ENCODE data around the gene CCDC3. TPM values are rescaled to one million over a fixed set of nuclear protein-coding genes. Genes with fewer than 3 reads are reported as not detected.

CCDC3 gene
- polyA plus RNA-seq, 2 donors, result 3.2 to 24.3 TPM

DNA sequence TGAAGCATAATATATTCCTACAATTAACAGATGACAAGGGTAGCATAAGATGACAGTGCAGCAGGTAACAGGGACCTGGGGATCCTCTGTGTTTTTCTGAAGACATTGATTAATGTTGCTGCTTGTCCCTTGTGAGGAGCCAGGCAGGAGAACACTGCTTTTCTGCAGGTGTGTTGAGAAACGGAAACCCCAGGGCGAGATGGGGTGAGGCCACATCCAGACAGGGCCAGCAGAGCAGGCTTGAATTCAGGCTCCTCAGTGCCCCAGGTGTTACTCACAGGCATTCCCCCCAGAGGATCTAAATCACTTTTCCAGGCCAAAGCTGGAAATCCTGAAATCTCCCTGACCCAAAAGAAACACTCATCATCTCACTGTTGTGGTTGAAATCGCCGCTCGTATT lies 105.3 kb downstream of the CCDC3 start:
- Histone ChIP-seq H3K27me3 (ENCODE audit: control insufficient read depth in 1 of 2, insufficient read depth in 2 of 2, low read length in 2 of 2) (no peaks in the 10 kb centered on the region), H3K4me1 (ENCODE audit: control insufficient read depth in 2 of 2, insufficient read depth in 2 of 2, low read length in 1 of 2) (no peaks in the 10 kb centered on the region), H3K4me3 (ENCODE audit: low read depth in 1 of 2, low read length in 2 of 2) (no peak overlapping the region), H3K36me3 (ENCODE audit: control insufficient read depth in 2 of 2, insufficient read depth in 2 of 2, low read length in 1 of 2) (no peaks in the 10 kb centered on the region), H3K9me3 (ENCODE audit: control insufficient read depth in 2 of 2, insufficient read depth in 1 of 2, low read depth in 1 of 2, low read length in 1 of 2) (peaks cover 2 to 5% of the 10 kb centered on the region in 2 donors), H3K27ac (ENCODE audit: low read depth in 2 of 2, low read length in 1 of 2) (no peak overlapping the region)
- 96 to 98% methylated on average over 5 of the region's 5 CpGs for WGBS, 2 donors

DNA sequence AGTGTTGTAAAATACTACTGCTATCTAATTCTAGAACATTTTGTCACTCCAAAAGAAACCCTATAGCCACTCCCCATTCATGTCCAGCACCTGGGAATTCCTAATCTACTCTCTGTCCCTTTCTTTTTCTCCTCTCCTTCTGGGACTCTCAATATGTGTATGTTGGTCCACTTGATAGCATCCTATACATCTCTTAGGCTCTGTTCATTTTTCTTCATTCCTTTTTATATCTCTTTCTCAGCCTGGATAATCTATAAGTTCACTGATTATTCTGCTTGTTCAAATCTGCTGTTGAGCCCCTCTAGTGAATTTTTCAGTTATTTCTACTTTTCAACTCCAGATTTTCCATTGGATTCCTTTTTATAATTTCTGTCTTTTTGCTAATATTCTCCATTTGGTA lies 108.6 kb downstream of the CCDC3 start:
- Histone ChIP-seq H3K4me1 (ENCODE audit: control insufficient read depth in 2 of 2, insufficient read depth in 2 of 2, low read length in 1 of 2) (no peaks in the 10 kb centered on the region), H3K27ac (ENCODE audit: low read depth in 2 of 2, low read length in 1 of 2) (no peak overlapping the region), H3K36me3 (ENCODE audit: control insufficient read depth in 2 of 2, insufficient read depth in 2 of 2, low read length in 1 of 2) (no peaks in the 10 kb centered on the region), H3K27me3 (ENCODE audit: control insufficient read depth in 1 of 2, insufficient read depth in 2 of 2, low read length in 2 of 2) (no peaks in the 10 kb centered on the region), H3K9me3 (ENCODE audit: control insufficient read depth in 2 of 2, insufficient read depth in 1 of 2, low read depth in 1 of 2, low read length in 1 of 2) (peaks cover 2 to 5% of the 10 kb centered on the region in 2 donors), H3K4me3 (ENCODE audit: low read depth in 1 of 2, low read length in 2 of 2) (no peak overlapping the region)

DNA sequence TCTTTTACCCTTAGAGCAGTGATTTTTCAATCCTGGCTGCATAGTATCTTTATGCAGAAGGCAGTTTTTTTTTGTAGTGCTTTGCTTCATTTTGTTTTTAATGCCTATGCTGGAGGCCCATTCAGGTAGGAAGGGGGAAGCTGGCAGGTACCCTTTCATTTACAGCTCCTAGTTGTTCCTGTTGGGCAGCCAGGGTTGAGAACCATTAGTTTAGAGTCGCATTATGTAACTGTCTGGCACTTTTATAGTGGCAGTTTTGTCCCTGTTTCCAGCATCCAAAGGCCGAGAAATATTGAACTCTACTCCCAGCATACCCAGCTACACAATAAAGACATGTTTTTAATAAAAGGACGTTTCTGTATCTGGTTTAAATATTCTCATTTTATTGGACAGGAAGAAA lies 110.6 kb downstream of the CCDC3 start:
- H3K27me3 ChIP-seq (ENCODE audit: control insufficient read depth in 1 of 2, insufficient read depth in 2 of 2, low read length in 2 of 2), result no peaks in the 10 kb centered on the region
- H3K36me3 ChIP-seq (ENCODE audit: control insufficient read depth in 2 of 2, insufficient read depth in 2 of 2, low read length in 1 of 2), result no peaks in the 10 kb centered on the region
- WGBS, 2 donors, result 50 to 54% methylated on average over 3 of the region's 3 CpGs
- no peak overlapping the region for H3K4me3 ChIP-seq (ENCODE audit: low read depth in 1 of 2, low read length in 2 of 2)
- H3K4me1 ChIP-seq (ENCODE audit: control insufficient read depth in 2 of 2, insufficient read depth in 2 of 2, low read length in 1 of 2), result no peaks in the 10 kb centered on the region
- H3K9me3 ChIP-seq (ENCODE audit: control insufficient read depth in 2 of 2, insufficient read depth in 1 of 2, low read depth in 1 of 2, low read length in 1 of 2), result peaks cover 2 to 5% of the 10 kb centered on the region in 2 donors
- H3K27ac ChIP-seq (ENCODE audit: low read depth in 2 of 2, low read length in 1 of 2), result no peak overlapping the region

DNA sequence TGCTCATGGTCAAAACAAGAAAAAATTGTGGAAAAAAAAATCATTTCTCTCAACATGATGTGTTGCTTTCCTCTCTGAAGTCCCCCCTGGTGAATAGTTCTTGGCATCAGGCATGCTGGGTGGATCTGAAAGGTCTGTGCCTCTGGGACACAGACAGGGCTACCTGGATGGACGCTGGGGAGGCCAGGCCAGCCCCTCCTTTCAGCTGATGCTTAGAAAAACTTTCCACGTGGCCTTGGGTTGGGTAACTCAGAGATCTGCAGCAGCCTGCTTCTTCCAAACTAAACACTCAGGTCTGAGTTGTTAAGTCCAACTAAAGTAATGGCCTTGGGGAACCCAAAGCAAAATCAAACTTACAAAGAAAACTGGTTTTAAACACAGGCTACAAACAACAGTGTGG lies 113.0 kb downstream of the CCDC3 start:
- Histone ChIP-seq H3K9me3 (ENCODE audit: control insufficient read depth in 2 of 2, insufficient read depth in 1 of 2, low read depth in 1 of 2, low read length in 1 of 2) (peaks cover 0 to 2% of the 10 kb centered on the region in 2 donors), H3K4me3 (ENCODE audit: low read depth in 1 of 2, low read length in 2 of 2) (no peak overlapping the region), H3K4me1 (ENCODE audit: control insufficient read depth in 2 of 2, insufficient read depth in 2 of 2, low read length in 1 of 2) (no peaks in the 10 kb centered on the region), H3K27me3 (ENCODE audit: control insufficient read depth in 1 of 2, insufficient read depth in 2 of 2, low read length in 2 of 2) (no peaks in the 10 kb centered on the region), H3K36me3 (ENCODE audit: control insufficient read depth in 2 of 2, insufficient read depth in 2 of 2, low read length in 1 of 2) (no peaks in the 10 kb centered on the region), H3K27ac (ENCODE audit: low read depth in 2 of 2, low read length in 1 of 2) (no peak overlapping the region)
- 23 to 32% methylated on average over 2 of the region's 2 CpGs for WGBS, 2 donors

DNA sequence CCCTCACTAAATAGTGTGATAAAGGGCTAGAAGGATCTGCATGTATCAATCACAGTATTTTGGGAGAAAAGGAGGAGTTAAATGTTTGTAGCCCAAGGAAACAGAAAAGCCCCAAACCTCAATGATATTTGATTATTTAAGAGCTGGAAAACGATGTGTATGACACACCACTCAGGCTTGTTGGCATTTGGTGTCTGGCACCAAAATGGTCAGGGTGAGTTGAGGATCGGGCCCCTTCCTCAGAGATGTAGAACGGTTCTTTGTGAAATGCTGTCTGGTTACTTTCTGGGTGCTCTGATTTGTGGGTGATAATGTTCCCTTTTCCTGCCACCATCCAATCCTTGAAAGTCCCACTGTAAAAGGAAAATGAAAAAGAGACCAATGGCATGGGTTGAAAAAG lies 113.7 kb downstream of the CCDC3 start:
- no peaks in the 10 kb centered on the region for H3K9me3 ChIP-seq (ENCODE audit: control insufficient read depth in 2 of 2, insufficient read depth in 1 of 2, low read depth in 1 of 2, low read length in 1 of 2)
- no peaks in the 10 kb centered on the region for H3K27me3 ChIP-seq (ENCODE audit: control insufficient read depth in 1 of 2, insufficient read depth in 2 of 2, low read length in 2 of 2)
- no peaks in the 10 kb centered on the region for H3K36me3 ChIP-seq (ENCODE audit: control insufficient read depth in 2 of 2, insufficient read depth in 2 of 2, low read length in 1 of 2)
- no peak overlapping the region for H3K4me3 ChIP-seq (ENCODE audit: low read depth in 1 of 2, low read length in 2 of 2)
- WGBS, 2 donors, result 43 to 49% methylated on average over 3 of the region's 3 CpGs
- H3K4me1 ChIP-seq (ENCODE audit: control insufficient read depth in 2 of 2, insufficient read depth in 2 of 2, low read length in 1 of 2), result no peaks in the 10 kb centered on the region
- no peak overlapping the region for H3K27ac ChIP-seq (ENCODE audit: low read depth in 2 of 2, low read length in 1 of 2)

DNA sequence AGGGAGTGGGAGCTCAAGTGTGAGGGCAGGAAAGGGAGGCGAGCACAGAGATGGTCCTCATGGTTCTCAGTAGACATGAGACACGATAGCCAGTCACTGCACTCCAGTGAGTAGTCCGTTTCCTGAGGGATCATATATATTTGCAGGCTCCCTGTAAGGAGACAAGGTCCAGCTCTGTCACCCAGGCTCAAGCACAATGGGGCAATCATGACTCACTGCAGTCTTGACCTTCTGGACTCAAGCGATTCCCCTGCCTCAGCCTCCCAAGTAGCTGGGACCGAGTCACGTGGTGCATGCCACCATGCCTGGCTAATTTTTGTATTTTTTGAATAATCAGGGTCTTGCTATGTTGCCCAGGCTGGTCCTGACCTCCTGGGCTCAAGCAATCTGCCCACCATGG lies 116.7 kb downstream of the CCDC3 start:
- no peaks in the 10 kb centered on the region for H3K9me3 ChIP-seq (ENCODE audit: control insufficient read depth in 2 of 2, insufficient read depth in 1 of 2, low read depth in 1 of 2, low read length in 1 of 2)
- no peaks in the 10 kb centered on the region for H3K4me1 ChIP-seq (ENCODE audit: control insufficient read depth in 2 of 2, insufficient read depth in 2 of 2, low read length in 1 of 2)
- 82 to 90% methylated on average over 6 of the region's 6 CpGs for WGBS, 2 donors
- no peak overlapping the region for H3K27ac ChIP-seq (ENCODE audit: low read depth in 2 of 2, low read length in 1 of 2)
- H3K4me3 ChIP-seq (ENCODE audit: low read depth in 1 of 2, low read length in 2 of 2), result no peak overlapping the region
- H3K27me3 ChIP-seq (ENCODE audit: control insufficient read depth in 1 of 2, insufficient read depth in 2 of 2, low read length in 2 of 2), result no peaks in the 10 kb centered on the region
- H3K36me3 ChIP-seq (ENCODE audit: control insufficient read depth in 2 of 2, insufficient read depth in 2 of 2, low read length in 1 of 2), result no peaks in the 10 kb centered on the region

DNA sequence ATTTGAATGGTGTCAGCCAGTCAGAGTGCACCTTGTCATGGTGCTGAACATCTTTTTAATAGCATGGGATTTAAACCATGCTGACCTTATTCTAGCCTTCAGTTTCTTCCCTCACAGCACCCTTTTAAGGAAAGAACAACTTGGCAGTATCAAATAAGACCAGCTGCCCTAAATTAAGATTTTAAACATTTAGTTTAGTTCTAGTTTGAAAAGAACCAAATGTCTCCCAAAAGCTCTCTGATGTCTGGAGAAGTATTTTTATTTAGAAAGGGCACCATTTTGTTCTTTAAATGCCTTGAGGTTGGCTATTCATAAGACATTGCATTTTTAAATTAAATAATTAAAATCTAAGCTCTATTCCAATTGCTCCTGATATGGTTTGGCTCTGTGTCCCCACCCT lies 121.1 kb downstream of the CCDC3 start:
- no peaks in the 10 kb centered on the region for H3K36me3 ChIP-seq (ENCODE audit: control insufficient read depth in 2 of 2, insufficient read depth in 2 of 2, low read length in 1 of 2)
- no peak overlapping the region for H3K4me3 ChIP-seq (ENCODE audit: low read depth in 1 of 2, low read length in 2 of 2)
- H3K4me1 ChIP-seq (ENCODE audit: control insufficient read depth in 2 of 2, insufficient read depth in 2 of 2, low read length in 1 of 2), result peaks cover 0 to 2% of the 10 kb centered on the region in 2 donors
- H3K27ac ChIP-seq (ENCODE audit: low read depth in 2 of 2, low read length in 1 of 2), result no peak overlapping the region
- H3K9me3 ChIP-seq (ENCODE audit: control insufficient read depth in 2 of 2, insufficient read depth in 1 of 2, low read depth in 1 of 2, low read length in 1 of 2), result no peaks in the 10 kb centered on the region
- H3K27me3 ChIP-seq (ENCODE audit: control insufficient read depth in 1 of 2, insufficient read depth in 2 of 2, low read length in 2 of 2), result no peaks in the 10 kb centered on the region

DNA sequence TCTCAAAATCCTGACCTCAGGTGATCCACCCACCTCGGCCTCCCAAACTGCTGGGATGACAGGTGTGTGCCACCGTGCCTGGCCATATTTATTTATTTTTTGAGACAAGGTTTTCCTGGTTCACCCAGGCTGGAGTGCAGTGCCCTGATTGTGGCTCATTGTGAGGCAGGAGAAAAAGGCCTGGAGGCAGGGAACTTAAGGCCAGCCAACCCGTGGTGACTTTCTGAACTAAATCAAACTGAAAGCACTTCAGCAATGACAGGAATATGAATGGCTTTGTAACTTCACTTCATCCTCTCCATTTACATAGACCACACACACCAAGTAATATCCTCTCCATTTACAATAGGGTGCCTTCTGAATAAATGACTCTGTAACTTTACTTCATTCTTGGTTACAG lies 124.4 kb downstream of the CCDC3 start:
- no peak overlapping the region for H3K27ac ChIP-seq (ENCODE audit: low read depth in 2 of 2, low read length in 1 of 2)
- 67% methylated on average over 3 of the region's 3 CpGs for WGBS, 2 donors

DNA sequence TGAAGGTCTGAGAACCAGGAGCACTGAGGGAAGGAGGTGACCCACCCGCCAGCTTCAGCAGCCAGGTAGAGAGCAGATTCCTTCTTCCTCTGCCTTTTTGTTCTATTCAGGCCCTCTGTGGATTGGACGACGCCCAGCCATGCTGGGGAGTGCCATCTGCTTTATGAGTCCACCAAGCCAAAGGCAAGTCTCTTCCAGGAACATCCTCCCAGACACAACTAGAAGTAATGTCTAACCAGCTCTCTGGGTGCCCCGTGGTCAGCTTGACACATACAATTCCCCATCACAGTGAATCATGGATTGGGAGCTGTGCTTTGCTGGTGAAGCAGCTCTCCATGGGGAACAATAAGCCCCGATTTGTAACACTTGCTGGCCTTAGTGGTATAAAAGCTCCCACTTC lies 125.2 kb downstream of the CCDC3 start:
- H3K27ac ChIP-seq (ENCODE audit: low read depth in 2 of 2, low read length in 1 of 2), result no peak overlapping the region
- 94 to 97% methylated on average over 5 of the region's 5 CpGs for WGBS, 2 donors

More for the DNA sequence above, 124.4 kb downstream of the CCDC3 start:
- Histone ChIP-seq H3K4me3 (ENCODE audit: low read depth in 1 of 2, low read length in 2 of 2) (no peak overlapping the region), H3K4me1 (ENCODE audit: control insufficient read depth in 2 of 2, insufficient read depth in 2 of 2, low read length in 1 of 2) (peaks cover 2% of the 10 kb centered on the region in 2 donors), H3K36me3 (ENCODE audit: control insufficient read depth in 2 of 2, insufficient read depth in 2 of 2, low read length in 1 of 2) (no peaks in the 10 kb centered on the region), H3K9me3 (ENCODE audit: control insufficient read depth in 2 of 2, insufficient read depth in 1 of 2, low read depth in 1 of 2, low read length in 1 of 2) (no peaks in the 10 kb centered on the region), H3K27me3 (ENCODE audit: control insufficient read depth in 1 of 2, insufficient read depth in 2 of 2, low read length in 2 of 2) (no peaks in the 10 kb centered on the region)

DNA sequence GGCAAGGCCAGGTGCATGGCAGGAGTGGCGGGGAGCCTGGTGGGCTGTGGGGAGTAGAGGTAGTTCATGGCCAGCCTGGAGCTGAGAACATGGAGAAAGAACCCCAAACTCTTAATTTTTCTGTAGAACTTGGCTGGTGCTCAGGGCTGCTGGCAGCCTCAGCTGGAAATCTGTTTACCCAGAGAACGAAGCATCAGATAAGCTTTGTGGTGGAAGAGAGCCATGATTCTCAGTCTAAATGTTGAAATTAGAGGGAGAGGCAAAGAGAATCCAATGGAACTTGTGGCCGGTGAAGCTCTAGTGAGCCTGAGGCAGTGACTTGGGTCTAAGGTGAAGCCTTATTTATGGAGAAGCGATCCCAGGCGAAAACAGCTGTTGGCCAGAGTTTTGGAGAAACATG lies 126.4 kb downstream of the CCDC3 start:
- Histone ChIP-seq H3K27me3 (ENCODE audit: control insufficient read depth in 1 of 2, insufficient read depth in 2 of 2, low read length in 2 of 2) (no peaks in the 10 kb centered on the region), H3K9me3 (ENCODE audit: control insufficient read depth in 2 of 2, insufficient read depth in 1 of 2, low read depth in 1 of 2, low read length in 1 of 2) (no peaks in the 10 kb centered on the region), H3K36me3 (ENCODE audit: control insufficient read depth in 2 of 2, insufficient read depth in 2 of 2, low read length in 1 of 2) (no peaks in the 10 kb centered on the region), H3K27ac (ENCODE audit: low read depth in 2 of 2, low read length in 1 of 2) (peak overlapping the region in 1 of 2 donors; percentile 45), H3K4me3 (ENCODE audit: low read depth in 1 of 2, low read length in 2 of 2) (no peak overlapping the region), H3K4me1 (ENCODE audit: control insufficient read depth in 2 of 2, insufficient read depth in 2 of 2, low read length in 1 of 2) (peaks cover 2% of the 10 kb centered on the region in 2 donors)
- 40 to 43% methylated on average over 5 of the region's 5 CpGs for WGBS, 2 donors

More for the DNA sequence above, 125.2 kb downstream of the CCDC3 start:
- H3K27me3 ChIP-seq (ENCODE audit: control insufficient read depth in 1 of 2, insufficient read depth in 2 of 2, low read length in 2 of 2), result no peaks in the 10 kb centered on the region
- H3K36me3 ChIP-seq (ENCODE audit: control insufficient read depth in 2 of 2, insufficient read depth in 2 of 2, low read length in 1 of 2), result no peaks in the 10 kb centered on the region
- H3K9me3 ChIP-seq (ENCODE audit: control insufficient read depth in 2 of 2, insufficient read depth in 1 of 2, low read depth in 1 of 2, low read length in 1 of 2), result no peaks in the 10 kb centered on the region
- no peak overlapping the region for H3K4me3 ChIP-seq (ENCODE audit: low read depth in 1 of 2, low read length in 2 of 2)
- peaks cover 2% of the 10 kb centered on the region in 2 donors for H3K4me1 ChIP-seq (ENCODE audit: control insufficient read depth in 2 of 2, insufficient read depth in 2 of 2, low read length in 1 of 2)

Measured in esophagus (tissue), 2 donors.